ENCODE data around the gene EDRF1.

- TF ChIP-seq EP300 (IDR thresholded peaks at IDR 0.05) (no peak), CTCF (IDR thresholded peaks at IDR 0.05) (no peak), POLR2A (IDR thresholded peaks at IDR 0.05; ENCODE audit: low read depth) (no peak), POLR2AphosphoS5 (IDR thresholded peaks at IDR 0.05) (no peak)
Measured at GRCh38 chr10:125707541-125708468, 11.7 kb upstream of the EDRF1 start.

Data from esophagus muscularis mucosa (tissue), 4 donors.